ENCODE measurements around the gene NCAM1. TPM values are rescaled to one million over a fixed set of nuclear protein-coding genes. Genes with fewer than 3 reads are reported as not detected.

Gene NCAM1
- total RNA-seq, 1 donor from 2014 or later: 76.7 TPM

DNA sequence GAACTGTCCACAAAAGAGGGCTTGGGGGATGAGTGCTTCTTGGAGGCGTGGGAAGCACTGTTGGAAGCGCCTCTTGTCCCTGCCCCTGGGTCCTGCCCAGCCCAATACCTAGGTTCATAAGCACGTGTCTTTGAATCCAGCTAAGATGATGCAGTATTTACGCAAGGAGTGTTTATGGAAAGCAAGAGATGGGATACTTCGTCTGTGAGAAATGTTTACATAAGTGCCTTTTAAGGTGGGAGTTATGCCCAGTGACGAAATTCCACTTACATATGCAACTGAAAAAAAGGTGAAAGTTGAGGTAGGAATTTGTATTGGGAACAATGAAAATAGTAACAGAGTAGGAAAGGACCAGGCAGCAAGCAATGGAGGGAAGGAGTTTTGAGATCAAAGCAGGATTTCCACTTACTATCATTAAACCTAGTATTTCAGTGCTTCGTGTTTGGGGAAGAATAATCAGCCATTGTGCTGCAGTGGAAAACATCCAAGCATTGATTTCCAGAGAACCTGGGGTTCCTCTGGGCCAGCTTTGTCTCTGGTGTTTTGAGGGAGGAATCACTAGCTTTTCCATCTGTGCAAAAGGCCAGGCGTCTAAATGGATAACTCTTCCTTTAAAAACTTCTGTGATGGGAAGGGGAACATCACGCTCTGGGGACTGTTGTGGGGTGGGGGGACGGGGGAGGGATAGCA lies 237.9 kb downstream of the NCAM1 start:
- H3K27ac Mint-ChIP-seq (ENCODE audit: unreplicated experiment): no peak overlapping the region
- peaks cover 3% of the 10 kb centered on the region for H3K36me3 Mint-ChIP-seq (ENCODE audit: low read depth)
- H3K27me3 Mint-ChIP-seq (ENCODE audit: low read depth): no peaks in the 10 kb centered on the region
- no peak overlapping the region for H3K4me3 Mint-ChIP-seq
- peaks cover 24% of the 10 kb centered on the region for H3K4me1 Mint-ChIP-seq
- DNase-seq (ENCODE audit: low read depth, low spot score): no peak
- no peaks in the 10 kb centered on the region for H3K9me3 Mint-ChIP-seq
- TF ChIP-seq CTCF (conservative IDR thresholded peaks at IDR 0.05): no peak

DNA sequence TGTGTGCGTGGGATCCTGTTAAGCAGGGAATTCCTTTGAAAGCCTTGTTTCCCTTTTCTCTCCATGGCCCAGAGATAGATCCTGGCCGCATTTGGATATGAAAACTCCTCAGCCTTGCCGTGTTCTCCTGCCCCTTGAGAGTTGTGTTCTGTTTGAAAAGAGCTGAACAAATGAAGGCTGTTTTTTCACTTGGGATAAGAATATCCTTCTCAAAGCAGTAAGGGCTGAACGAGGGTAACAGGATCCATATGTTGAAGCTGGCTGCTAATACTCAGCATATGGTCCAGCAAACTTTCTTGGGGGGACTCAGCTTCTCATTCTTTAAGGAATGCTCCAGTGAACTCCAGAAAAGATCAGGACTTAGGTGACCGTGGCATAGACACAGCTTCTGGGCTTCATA lies 238.6 kb downstream of the NCAM1 start:
- Mint-ChIP-seq H3K4me1 (peaks cover 24% of the 10 kb centered on the region), H3K27me3 (ENCODE audit: low read depth) (no peaks in the 10 kb centered on the region), H3K4me3 (no peak overlapping the region), H3K27ac (ENCODE audit: unreplicated experiment) (no peak overlapping the region), H3K36me3 (ENCODE audit: low read depth) (peaks cover 5% of the 10 kb centered on the region), H3K9me3 (no peaks in the 10 kb centered on the region)
- no peak for DNase-seq (ENCODE audit: low read depth, low spot score)
- TF ChIP-seq CTCF (conservative IDR thresholded peaks at IDR 0.05): no peak

DNA sequence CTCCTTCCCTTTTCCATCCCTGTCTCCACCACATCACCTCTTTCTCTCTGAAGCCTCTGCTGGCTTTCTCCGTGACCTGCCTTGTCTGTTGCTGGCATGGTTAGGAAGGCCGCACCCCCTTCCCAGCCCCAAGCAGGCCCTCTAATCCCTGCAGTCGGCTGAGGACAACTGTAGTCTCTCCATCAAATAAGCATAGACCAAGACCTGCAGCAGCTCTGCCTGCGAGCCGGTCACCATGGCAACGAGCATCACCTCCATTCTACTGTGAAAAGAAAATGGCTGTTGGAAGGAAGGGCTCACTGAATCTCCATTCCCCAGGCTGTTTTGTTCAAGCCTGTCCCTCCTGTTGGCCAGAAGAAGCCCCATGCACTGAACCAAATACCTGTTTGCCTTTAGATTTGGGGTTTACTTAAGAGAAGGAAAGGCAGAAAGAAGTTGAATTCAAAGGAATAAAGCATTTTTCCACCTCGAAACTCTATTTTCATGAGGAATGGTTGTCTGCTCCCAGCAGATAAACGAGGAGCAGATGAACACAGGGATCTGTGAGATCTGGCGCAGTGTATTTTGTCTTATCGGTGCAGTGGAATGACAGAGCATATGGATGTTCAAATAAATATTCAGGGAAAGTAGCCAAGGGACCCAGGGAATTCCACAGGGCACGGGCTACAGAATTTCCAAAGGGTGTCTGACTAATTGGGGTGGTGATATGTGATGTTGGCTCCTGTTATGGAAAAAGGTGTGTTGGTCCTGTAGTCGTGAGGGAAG lies 240.0 kb downstream of the NCAM1 start:
- Mint-ChIP-seq H3K27me3 (ENCODE audit: low read depth) (no peaks in the 10 kb centered on the region), H3K9me3 (no peaks in the 10 kb centered on the region), H3K27ac (ENCODE audit: unreplicated experiment) (no peak overlapping the region), H3K4me1 (peaks cover 25% of the 10 kb centered on the region), H3K36me3 (ENCODE audit: low read depth) (peaks cover 10% of the 10 kb centered on the region), H3K4me3 (no peak overlapping the region)
- DNase-seq (ENCODE audit: low read depth, low spot score): peak; percentile 10
- no peak for TF ChIP-seq CTCF (conservative IDR thresholded peaks at IDR 0.05)

- Mint-ChIP-seq H3K27me3 (ENCODE audit: low read depth) (no peaks in the 10 kb centered on the region), H3K27ac (ENCODE audit: unreplicated experiment) (no peak overlapping the region), H3K4me1 (peaks cover 30% of the 10 kb centered on the region), H3K36me3 (ENCODE audit: low read depth) (peaks cover 15% of the 10 kb centered on the region), H3K4me3 (no peak overlapping the region), H3K9me3 (no peaks in the 10 kb centered on the region)
- TF ChIP-seq CTCF (conservative IDR thresholded peaks at IDR 0.05): no peak
- DNase-seq (ENCODE audit: low read depth, low spot score): no peak
Measured at GRCh38 chr11:113202431-113202830, 241.2 kb downstream of the NCAM1 start.

DNA sequence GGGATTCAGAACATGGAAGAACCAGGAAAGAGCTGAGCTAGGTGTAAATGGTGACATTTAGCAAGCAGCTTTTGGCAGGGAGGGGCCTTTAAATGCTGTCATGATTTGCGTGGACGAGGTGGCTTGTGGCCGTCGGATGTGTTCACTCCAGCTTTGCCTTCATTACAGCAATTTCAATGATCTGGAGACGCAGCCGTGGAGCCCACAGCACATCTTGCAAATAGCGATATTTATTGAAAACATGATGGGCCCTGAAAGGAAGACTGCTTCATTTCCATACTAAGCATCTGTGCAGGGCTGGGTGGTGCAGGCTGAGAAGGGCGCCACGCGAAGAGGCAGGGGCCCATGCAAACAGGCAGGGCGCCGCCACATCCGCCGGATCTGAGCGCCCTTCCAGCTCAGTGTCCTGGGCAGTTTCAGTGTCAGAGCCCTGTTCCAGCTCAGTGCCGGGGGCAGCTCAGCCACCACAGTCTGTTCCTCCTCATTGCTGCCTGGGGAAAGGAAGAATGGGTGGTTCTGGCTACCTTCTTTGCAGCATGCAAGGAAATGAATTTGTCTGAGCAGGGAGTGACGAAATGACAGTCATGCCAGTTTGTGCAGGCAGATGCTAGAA lies 242.0 kb downstream of the NCAM1 start:
- Mint-ChIP-seq H3K9me3 (no peaks in the 10 kb centered on the region), H3K4me1 (peaks cover 30% of the 10 kb centered on the region), H3K4me3 (no peak overlapping the region), H3K27ac (ENCODE audit: unreplicated experiment) (no peak overlapping the region), H3K36me3 (ENCODE audit: low read depth) (peaks cover 23% of the 10 kb centered on the region), H3K27me3 (ENCODE audit: low read depth) (no peaks in the 10 kb centered on the region)
- no peak for TF ChIP-seq CTCF (conservative IDR thresholded peaks at IDR 0.05)
- no peak for DNase-seq (ENCODE audit: low read depth, low spot score)

All from neural crest cell (in vitro differentiated cells).